Measurements from ENCODE around the gene SMAD4. TPM values are rescaled to one million over a fixed set of nuclear protein-coding genes. Genes with fewer than 3 reads are reported as not detected.

Gene SMAD4
- total RNA-seq, 2 donors from 2014 or later: 132 to 133 TPM

DNA sequence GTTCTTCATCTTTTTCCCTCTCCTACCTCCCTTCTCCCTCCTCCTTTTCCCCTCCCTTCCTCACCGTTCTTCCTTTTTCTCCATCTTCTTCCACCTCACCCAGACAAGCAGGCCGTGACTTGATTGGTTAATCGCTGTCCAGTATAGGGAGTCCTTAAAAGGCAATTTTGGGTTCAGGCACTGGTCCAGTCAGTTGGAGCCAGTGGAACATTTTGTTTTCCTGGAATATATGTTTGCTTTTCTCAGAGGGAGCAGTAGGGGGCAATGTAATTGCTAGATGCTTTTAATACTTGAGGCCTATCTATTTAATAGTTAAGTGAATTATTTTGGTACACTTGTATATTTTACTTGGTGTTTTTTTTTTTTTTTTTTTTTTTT, 47.2 kb upstream of the SMAD4 start:
- 92% methylated on average over 3 of the region's 3 CpGs; no CpG with 5 or more reads in 1 of the 2 experiments for WGBS, 2 experiments (ENCODE audit: insufficient coverage in 1 of 2, insufficient read length in 1 of 2)
- no peaks in the 10 kb centered on the region for H3K4me1 ChIP-seq (ENCODE audit: control insufficient read depth, insufficient read depth, low read length)
- H3K9ac ChIP-seq (ENCODE audit: extremely low read depth, low read length, poor library complexity, severe bottlenecking): no peak overlapping the region
- peaks cover 10% of the 10 kb centered on the region for H3K9me3 ChIP-seq (ENCODE audit: control insufficient read depth, low read length)
- no peak overlapping the region for H3K4me3 ChIP-seq (ENCODE audit: low read length)
- H3K27ac ChIP-seq (ENCODE audit: low read depth, low read length): no peak overlapping the region
- no peak for DNase-seq
- no peaks in the 10 kb centered on the region for H3K27me3 Mint-ChIP-seq (ENCODE audit: insufficient read depth)
- no peak overlapping the region for H3K4me3 Mint-ChIP-seq
- no peak overlapping the region for H3K27ac Mint-ChIP-seq
- H3K27me3 ChIP-seq (ENCODE audit: control insufficient read depth, insufficient read depth, low read length, poor library complexity, severe bottlenecking): no peaks in the 10 kb centered on the region
- H3K9me3 Mint-ChIP-seq: peaks cover 15% of the 10 kb centered on the region
- no peaks in the 10 kb centered on the region for H3K36me3 ChIP-seq (ENCODE audit: control insufficient read depth, insufficient read depth, low read length)
- TF ChIP-seq, protein P1, sequence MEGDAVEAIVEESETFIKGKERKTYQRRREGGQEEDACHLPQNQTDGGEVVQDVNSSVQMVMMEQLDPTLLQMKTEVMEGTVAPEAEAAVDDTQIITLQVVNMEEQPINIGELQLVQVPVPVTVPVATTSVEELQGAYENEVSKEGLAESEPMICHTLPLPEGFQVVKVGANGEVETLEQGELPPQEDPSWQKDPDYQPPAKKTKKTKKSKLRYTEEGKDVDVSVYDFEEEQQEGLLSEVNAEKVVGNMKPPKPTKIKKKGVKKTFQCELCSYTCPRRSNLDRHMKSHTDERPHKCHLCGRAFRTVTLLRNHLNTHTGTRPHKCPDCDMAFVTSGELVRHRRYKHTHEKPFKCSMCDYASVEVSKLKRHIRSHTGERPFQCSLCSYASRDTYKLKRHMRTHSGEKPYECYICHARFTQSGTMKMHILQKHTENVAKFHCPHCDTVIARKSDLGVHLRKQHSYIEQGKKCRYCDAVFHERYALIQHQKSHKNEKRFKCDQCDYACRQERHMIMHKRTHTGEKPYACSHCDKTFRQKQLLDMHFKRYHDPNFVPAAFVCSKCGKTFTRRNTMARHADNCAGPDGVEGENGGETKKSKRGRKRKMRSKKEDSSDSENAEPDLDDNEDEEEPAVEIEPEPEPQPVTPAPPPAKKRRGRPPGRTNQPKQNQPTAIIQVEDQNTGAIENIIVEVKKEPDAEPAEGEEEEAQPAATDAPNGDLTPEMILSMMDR (conservative IDR thresholded peaks at IDR 0.05): no peak
- H3K36me3 Mint-ChIP-seq (ENCODE audit: low read depth): peaks cover 42% of the 10 kb centered on the region
- H3K4me1 Mint-ChIP-seq: no peaks in the 10 kb centered on the region

DNA sequence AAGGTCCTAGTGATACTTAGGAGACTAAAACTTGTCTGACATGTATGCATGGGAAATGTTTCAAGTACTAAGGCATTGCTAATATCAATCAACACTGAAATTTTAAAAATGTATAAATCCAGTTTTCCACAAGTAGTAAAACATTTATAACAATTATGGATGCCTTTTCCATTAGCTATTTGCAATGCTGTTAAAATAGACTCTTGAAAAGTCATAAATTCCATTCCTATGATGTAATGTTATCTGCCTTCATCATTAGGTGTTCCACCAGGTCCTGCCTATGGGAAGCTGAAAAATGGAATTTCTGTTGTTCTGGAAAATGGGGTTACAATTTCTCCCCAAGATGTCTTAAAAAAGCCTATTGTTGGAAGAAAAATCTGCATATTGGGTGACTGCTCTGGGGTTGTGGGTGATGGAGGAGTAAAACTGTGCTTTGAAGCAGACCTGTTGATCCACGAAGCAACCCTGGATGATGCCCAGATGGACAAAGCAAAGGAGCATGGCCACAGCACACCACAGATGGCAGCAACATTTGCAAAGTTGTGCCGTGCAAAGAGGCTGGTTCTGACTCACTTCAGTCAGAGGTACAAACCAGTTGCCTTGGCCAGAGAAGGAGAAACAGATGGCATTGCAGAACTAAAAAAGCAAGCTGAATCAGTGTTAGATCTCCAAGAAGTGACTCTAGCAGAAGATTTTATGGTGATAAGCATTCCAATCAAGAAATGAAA, 43.5 kb upstream of the SMAD4 start:
- Histone ChIP-seq H3K4me3 (ENCODE audit: low read length) (no peak overlapping the region), H3K27me3 (ENCODE audit: control insufficient read depth, insufficient read depth, low read length, poor library complexity, severe bottlenecking) (no peaks in the 10 kb centered on the region), H3K4me1 (ENCODE audit: control insufficient read depth, insufficient read depth, low read length) (no peaks in the 10 kb centered on the region), H3K36me3 (ENCODE audit: control insufficient read depth, insufficient read depth, low read length) (no peaks in the 10 kb centered on the region), H3K27ac (ENCODE audit: low read depth, low read length) (no peak overlapping the region), H3K9ac (ENCODE audit: extremely low read depth, low read length, poor library complexity, severe bottlenecking) (no peak overlapping the region), H3K9me3 (ENCODE audit: control insufficient read depth, low read length) (no peaks in the 10 kb centered on the region)
- Mint-ChIP-seq H3K4me1 (peaks cover 5% of the 10 kb centered on the region), H3K36me3 (ENCODE audit: low read depth) (peaks cover 16% of the 10 kb centered on the region), H3K4me3 (no peak overlapping the region), H3K27me3 (ENCODE audit: insufficient read depth) (no peaks in the 10 kb centered on the region), H3K9me3 (no peaks in the 10 kb centered on the region), H3K27ac (no peak overlapping the region)
- DNase-seq: no peak
- WGBS, 2 experiments (ENCODE audit: insufficient coverage in 1 of 2, insufficient read length in 1 of 2): 91 to 96% methylated on average over 2 of the region's 2 CpGs
- TF ChIP-seq, protein P1 (conservative IDR thresholded peaks at IDR 0.05): no peak

DNA sequence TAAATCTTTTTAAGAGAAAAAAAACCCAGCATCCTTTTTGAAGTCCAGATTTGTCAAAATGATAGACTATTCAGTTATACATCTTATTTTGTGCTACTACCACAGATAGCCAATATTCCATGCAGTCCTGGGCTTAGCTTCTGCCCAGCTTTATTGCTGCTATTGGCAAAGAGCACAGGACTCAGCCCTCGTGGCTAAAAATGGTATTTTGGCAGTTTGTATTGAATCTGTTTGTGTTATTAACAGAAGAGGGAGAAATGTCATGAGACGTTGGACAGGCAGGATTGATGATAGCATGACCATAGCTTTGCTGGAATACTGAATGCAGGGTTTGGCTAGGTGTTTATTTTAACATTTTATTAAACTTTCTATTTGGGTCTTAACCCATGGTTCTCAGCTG, 42.8 kb upstream of the SMAD4 start:
- Mint-ChIP-seq H3K4me3 (no peak overlapping the region), H3K27ac (no peak overlapping the region), H3K36me3 (ENCODE audit: low read depth) (peaks cover 16% of the 10 kb centered on the region), H3K4me1 (peaks cover 11% of the 10 kb centered on the region), H3K9me3 (no peaks in the 10 kb centered on the region), H3K27me3 (ENCODE audit: insufficient read depth) (no peaks in the 10 kb centered on the region)
- H3K9me3 ChIP-seq (ENCODE audit: control insufficient read depth, low read length): no peaks in the 10 kb centered on the region
- H3K4me1 ChIP-seq (ENCODE audit: control insufficient read depth, insufficient read depth, low read length): peaks cover 5% of the 10 kb centered on the region
- H3K9ac ChIP-seq (ENCODE audit: extremely low read depth, low read length, poor library complexity, severe bottlenecking): no peak overlapping the region
- H3K36me3 ChIP-seq (ENCODE audit: control insufficient read depth, insufficient read depth, low read length): no peaks in the 10 kb centered on the region
- no peak overlapping the region for H3K4me3 ChIP-seq (ENCODE audit: low read length)
- WGBS, 2 experiments (ENCODE audit: insufficient coverage in 1 of 2, insufficient read length in 1 of 2): 93 to 100% methylated on average over 1 to 2 of the region's 2 CpGs
- TF ChIP-seq, protein P1 (conservative IDR thresholded peaks at IDR 0.05): no peak
- H3K27ac ChIP-seq (ENCODE audit: low read depth, low read length): no peak overlapping the region
- DNase-seq: no peak
- H3K27me3 ChIP-seq (ENCODE audit: control insufficient read depth, insufficient read depth, low read length, poor library complexity, severe bottlenecking): no peaks in the 10 kb centered on the region
